SU-DHL-6 (cell line): Measurements from ENCODE around the gene ARHGEF11.

Experiments
- H2AFZ ChIP-seq: fragments of 200-600 bp; sonication (generic); 2 replicates; pipeline ENCODE4 v1.6.1; 2014; ENCODE audit warnings: low read depth, mild to moderate bottlenecking, moderate library complexity, mixed read lengths, antibody characterized with exemption, low read length; ENCODE audit not compliant: severe bottlenecking
- H3F3A ChIP-seq: fragments of 200-600 bp; shearing (Covaris generic); 2 replicates; pipeline ENCODE4 v1.6.0; 2016; ENCODE audit warnings: antibody characterized with exemption, mild to moderate bottlenecking; ENCODE audit not compliant: insufficient read depth
- H3K27ac ChIP-seq: fragments of 200-600 bp; sonication (generic); 2 replicates; pipeline ENCODE4 v1.5.1; 2016; ENCODE audit warnings: low read depth, mild to moderate bottlenecking, low read length, moderate library complexity, mixed read lengths
- H3K27me3 ChIP-seq: fragments of 200-600 bp; sonication (generic), shearing (Covaris generic); 2 replicates; pipeline ENCODE4 v1.6.0; 2014; ENCODE audit warnings: mild to moderate bottlenecking, low read length
- H3K36me3 ChIP-seq: fragments of 200-600 bp; sonication (generic); 2 replicates; pipeline ENCODE4 v1.6.1; 2014; ENCODE audit warnings: mild to moderate bottlenecking, low read length, mixed read lengths
- H3K4me2 ChIP-seq: fragments of 300-600, 200-600 bp; shearing (Covaris generic), sonication (generic); 2 replicates; pipeline ENCODE4 v1.6.0; 2014; ENCODE audit warnings: low read length, low read depth, mild to moderate bottlenecking; ENCODE audit not compliant: poor library complexity, severe bottlenecking
- H3K4me3 ChIP-seq: fragments of 200-600 bp; sonication (generic); 2 replicates; pipeline ENCODE4 v1.5.1; 2014; ENCODE audit warnings: antibody characterized with exemption, low read length, mild to moderate bottlenecking, mixed read lengths; ENCODE audit not compliant: insufficient read depth, poor library complexity, severe bottlenecking
- H3K79me2 ChIP-seq: fragments of 200-600 bp; sonication (generic); 2 replicates; pipeline ENCODE4 v1.6.1; 2014; ENCODE audit warnings: mild to moderate bottlenecking, low read length, moderate library complexity; ENCODE audit not compliant: insufficient read depth
- H3K9ac ChIP-seq: fragments of 200-600 bp; sonication (generic); 2 replicates; pipeline ENCODE4 v1.7.0; 2014; ENCODE audit warnings: mild to moderate bottlenecking, low read length
- H3K9me2 ChIP-seq: fragments of 200-600 bp; sonication (generic); replicated peaks from 2 replicates; pipeline ENCODE4 v1.6.1; 2014; ENCODE audit warnings: low read length; ENCODE audit not compliant: insufficient read depth
- H3K9me3 ChIP-seq: fragments of 200-600 bp; sonication (generic); 2 replicates; pipeline ENCODE4 v1.6.1; 2014; ENCODE audit warnings: low read length, mixed read lengths; ENCODE audit not compliant: insufficient read depth
- H4K20me1 ChIP-seq: fragments of 200-600 bp; sonication (generic); 2 replicates; pipeline ENCODE4 v1.6.1; 2014; ENCODE audit warnings: low read depth, mild to moderate bottlenecking, antibody characterized with exemption, low read length, moderate library complexity, mixed read lengths
- EZH2phosphoT487 ChIP-seq: fragments of 200-600 bp; sonication (generic), shearing (Covaris generic); conservative IDR thresholded peaks from 2 replicates; pipeline ENCODE4 v1.6.1; 2018; ENCODE audit warnings: mild to moderate bottlenecking, antibody characterized with exemption, low read length, moderate library complexity, mixed read lengths
- TF ChIP-seq, protein P1 (sequence below): fragments of 200-600 bp; sonication (generic); IDR thresholded peaks from one replicate; pipeline ENCODE4 v1.5.1; 2017; ENCODE audit warnings: antibody characterized with exemption, mild to moderate bottlenecking, low read length, moderate library complexity; ENCODE audit not compliant: insufficient read depth, poor library complexity, severe bottlenecking

Gene ARHGEF11

DNA sequence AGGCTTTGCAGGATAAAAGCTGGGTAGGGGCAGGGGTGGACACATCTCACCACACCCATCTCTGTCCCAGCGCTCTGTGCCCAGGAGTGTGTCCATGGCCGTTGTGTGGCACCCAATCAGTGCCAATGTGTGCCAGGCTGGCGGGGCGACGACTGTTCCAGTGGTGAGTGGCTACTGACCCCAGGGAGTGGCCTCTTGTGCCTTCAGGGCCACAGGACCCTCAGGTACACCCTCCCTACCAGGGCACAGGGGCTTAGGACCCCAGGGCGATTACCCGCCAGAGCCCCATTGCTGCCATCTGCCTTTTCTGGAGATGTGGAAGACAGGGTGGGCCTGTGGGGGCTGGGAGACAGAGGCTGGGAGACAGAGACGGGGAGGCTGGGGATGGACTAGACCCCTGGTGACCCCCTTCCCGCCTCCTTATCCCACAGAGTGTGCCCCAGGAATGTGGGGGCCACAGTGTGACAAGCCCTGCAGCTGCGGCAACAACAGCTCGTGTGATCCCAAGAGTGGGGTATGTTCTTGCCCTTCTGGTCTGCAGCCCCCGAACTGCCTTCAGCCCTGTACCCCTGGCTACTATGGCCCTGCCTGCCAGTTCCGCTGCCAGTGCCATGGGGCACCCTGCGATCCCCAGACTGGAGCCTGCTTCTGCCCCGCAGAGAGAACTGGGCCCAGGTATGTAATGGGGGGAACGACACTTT lies 139.2 kb downstream of the ARHGEF11 start:
- no peak overlapping the region for H3K27ac ChIP-seq
- no peaks in the 10 kb centered on the region for H3K9me2 ChIP-seq
- H3F3A ChIP-seq: no peaks in the 10 kb centered on the region
- H3K4me2 ChIP-seq: no peak overlapping the region
- no peaks in the 10 kb centered on the region for H3K79me2 ChIP-seq
- no peak overlapping the region for H3K4me3 ChIP-seq
- no peaks in the 10 kb centered on the region for H3K27me3 ChIP-seq
- H2AFZ ChIP-seq: no peak overlapping the region
- H3K9ac ChIP-seq: no peak overlapping the region
- no peaks in the 10 kb centered on the region for H3K9me3 ChIP-seq
- no peak for TF ChIP-seq EZH2phosphoT487
- TF ChIP-seq, protein P1, sequence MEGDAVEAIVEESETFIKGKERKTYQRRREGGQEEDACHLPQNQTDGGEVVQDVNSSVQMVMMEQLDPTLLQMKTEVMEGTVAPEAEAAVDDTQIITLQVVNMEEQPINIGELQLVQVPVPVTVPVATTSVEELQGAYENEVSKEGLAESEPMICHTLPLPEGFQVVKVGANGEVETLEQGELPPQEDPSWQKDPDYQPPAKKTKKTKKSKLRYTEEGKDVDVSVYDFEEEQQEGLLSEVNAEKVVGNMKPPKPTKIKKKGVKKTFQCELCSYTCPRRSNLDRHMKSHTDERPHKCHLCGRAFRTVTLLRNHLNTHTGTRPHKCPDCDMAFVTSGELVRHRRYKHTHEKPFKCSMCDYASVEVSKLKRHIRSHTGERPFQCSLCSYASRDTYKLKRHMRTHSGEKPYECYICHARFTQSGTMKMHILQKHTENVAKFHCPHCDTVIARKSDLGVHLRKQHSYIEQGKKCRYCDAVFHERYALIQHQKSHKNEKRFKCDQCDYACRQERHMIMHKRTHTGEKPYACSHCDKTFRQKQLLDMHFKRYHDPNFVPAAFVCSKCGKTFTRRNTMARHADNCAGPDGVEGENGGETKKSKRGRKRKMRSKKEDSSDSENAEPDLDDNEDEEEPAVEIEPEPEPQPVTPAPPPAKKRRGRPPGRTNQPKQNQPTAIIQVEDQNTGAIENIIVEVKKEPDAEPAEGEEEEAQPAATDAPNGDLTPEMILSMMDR: no peak
- H3K36me3 ChIP-seq: no peaks in the 10 kb centered on the region
- H4K20me1 ChIP-seq: no peaks in the 10 kb centered on the region

DNA sequence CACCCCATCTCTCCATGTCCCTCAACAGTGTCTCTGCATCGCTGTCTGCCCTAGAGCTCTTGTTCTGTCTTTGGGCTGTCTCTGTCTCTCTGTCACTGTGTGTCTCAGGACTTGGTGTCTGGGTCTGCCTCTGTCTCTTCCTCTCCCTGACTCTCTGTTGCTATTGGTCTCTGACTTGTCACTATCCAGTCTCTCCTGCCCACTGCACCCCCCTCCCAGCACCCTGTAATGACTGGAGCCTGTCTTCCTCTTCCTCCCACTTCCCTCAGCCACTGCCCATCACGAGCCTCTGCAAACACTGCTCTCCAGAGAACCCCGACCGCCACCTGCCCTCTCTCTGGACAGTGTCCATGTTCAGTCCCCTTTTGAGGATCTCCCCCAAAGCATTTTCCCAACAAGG lies 139.9 kb downstream of the ARHGEF11 start:
- no peak overlapping the region for H3K4me3 ChIP-seq
- H3K9me3 ChIP-seq: no peaks in the 10 kb centered on the region
- no peak overlapping the region for H2AFZ ChIP-seq
- no peaks in the 10 kb centered on the region for H3K79me2 ChIP-seq
- no peaks in the 10 kb centered on the region for H4K20me1 ChIP-seq
- no peak for TF ChIP-seq EZH2phosphoT487
- TF ChIP-seq, protein P1: no peak
- H3K27me3 ChIP-seq: no peaks in the 10 kb centered on the region
- H3K36me3 ChIP-seq: no peaks in the 10 kb centered on the region
- no peak overlapping the region for H3K27ac ChIP-seq
- H3F3A ChIP-seq: no peaks in the 10 kb centered on the region
- no peaks in the 10 kb centered on the region for H3K9me2 ChIP-seq
- H3K4me2 ChIP-seq: no peak overlapping the region
- H3K9ac ChIP-seq: no peak overlapping the region

DNA sequence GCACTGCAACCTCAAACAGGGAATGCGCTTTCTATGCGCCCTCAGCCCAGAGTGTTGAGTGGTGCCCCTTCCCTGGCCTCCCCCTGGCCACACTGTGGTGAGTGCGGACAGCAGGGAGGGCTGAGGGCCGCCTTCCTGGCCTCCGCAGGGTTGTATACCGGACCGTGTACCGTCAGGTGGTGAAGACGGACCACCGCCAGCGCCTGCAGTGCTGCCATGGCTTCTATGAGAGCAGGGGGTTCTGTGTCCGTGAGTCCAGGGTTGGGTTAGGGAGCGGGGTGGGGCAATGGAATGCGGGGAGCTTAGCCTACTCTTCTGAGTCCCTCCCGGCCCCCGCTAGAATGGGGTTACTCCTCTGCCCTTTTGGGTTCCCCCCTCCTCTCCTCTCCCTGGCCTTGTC lies 140.4 kb downstream of the ARHGEF11 start:
- Histone ChIP-seq H3K9me2 (no peaks in the 10 kb centered on the region), H2AFZ (no peak overlapping the region), H3F3A (no peaks in the 10 kb centered on the region), H3K79me2 (no peaks in the 10 kb centered on the region), H4K20me1 (no peaks in the 10 kb centered on the region), H3K27me3 (no peaks in the 10 kb centered on the region), H3K36me3 (no peaks in the 10 kb centered on the region), H3K4me2 (no peak overlapping the region), H3K27ac (no peak overlapping the region), H3K9me3 (no peaks in the 10 kb centered on the region), H3K9ac (no peak overlapping the region), H3K4me3 (no peak overlapping the region)
- no peak for TF ChIP-seq EZH2phosphoT487
- TF ChIP-seq, protein P1: no peak
